Esophagus squamous epithelium (tissue), 5 donors: Measurements from ENCODE around the gene SVBP. TPM values are rescaled to one million over a fixed set of nuclear protein-coding genes. Genes with fewer than 3 reads are reported as not detected.

Experiments used
- DNase-seq: peaks from one replicate; lab custom pipeline; 2025; lab: John Stamatoyannopoulos, UW
- H3K27ac ChIP-seq, 4 donors: fragments of 200-600 bp; sonication (generic); one replicate each; pipeline ENCODE4 v1.5.1; 2016 to 2019; ENCODE audit warnings: mild to moderate bottlenecking in 1 of 4
- H3K27me3 ChIP-seq, 4 donors: fragments of 200-600 bp; sonication (generic); 1 replicate in 3 of 4; 2 replicates in 1 of 4; pipeline versions ENCODE4 v1.5.1 to v1.6.0; 2017 to 2021; ENCODE audit warnings: antibody characterized with exemption in 1 of 4
- H3K36me3 ChIP-seq, 3 donors: fragments of 200-600 bp; sonication (generic); one replicate each; pipeline ENCODE4 v1.5.1; 2016 to 2019
- H3K4me1 ChIP-seq, 3 donors: fragments of 200-600 bp; sonication (generic); one replicate each; pipeline ENCODE4 v1.5.1; 2017 to 2019
- H3K4me3 ChIP-seq, 4 donors: fragments of 200-600 bp; sonication (generic); 1 replicate in 3 of 4; 2 replicates in 1 of 4; pipeline ENCODE4 v1.5.1; 2016 to 2019; ENCODE audit warnings: mild to moderate bottlenecking in 2 of 4, moderate library complexity in 1 of 4
- H3K9me3 ChIP-seq, 3 donors: fragments of 200-600 bp; sonication (generic); one replicate each; pipeline ENCODE4 v1.5.1; 2016 to 2019
- CTCF ChIP-seq, 6 experiments: fragments of 450-650 bp in 4 of 6; fragments of 200-600 bp in 2 of 6; sonication (generic) in 2 of 6; IDR thresholded peaks; one replicate each; pipeline ENCODE4 v1.5.1; 2016 to 2019; ENCODE audit warnings: antibody characterized with exemption in 6 of 6, mild to moderate bottlenecking in 4 of 6, moderate library complexity in 4 of 6
- POLR2A ChIP-seq, 4 donors: fragments of 450-650 bp; IDR thresholded peaks; one replicate each; pipeline ENCODE4 v1.6.1; 2017; ENCODE audit warnings: antibody characterized with exemption in 4 of 4, mild to moderate bottlenecking in 4 of 4, moderate library complexity in 3 of 4
- WGBS, 2 donors: methylation state at CpG; one replicate each; pipeline ENCODE4 v1.1.5; 2018; 5-methylcytosine and 5-hydroxymethylcytosine counted together
- intact Hi-C: fragments of 100-400 bp; cut with DNase I; formaldehyde crosslinking; loops from one replicate; pipeline ENCODE4 v1.15.0; 2022
- total RNA-seq, 4 donors: library from RNA; depleted of rRNA; stranded (reverse); fragments of >200 nt; gene quantifications; one replicate each; pipeline ENCODE4 v1.1.0, GENCODE V29; 2016
- donor health status: DM: yes; HTN: yes; CAD: no.

SVBP gene
- total RNA-seq, 4 donors from 2014 or later, result 5.8 to 18.3 (median 14.2) TPM

GRCh38 chr1:42822800-42823392 is 5.7 kb upstream of the SVBP start:
- H3K9me3 ChIP-seq, result no peaks in the 10 kb centered on the region
- WGBS, 2 donors, result 42 to 47% methylated on average over 2 of the region's 2 CpGs
- H3K4me1 ChIP-seq, result peaks cover 0 to 24% (median under 1%) of the 10 kb centered on the region in 3 donors
- TF ChIP-seq CTCF (IDR thresholded peaks at IDR 0.05) (no peak), POLR2A (IDR thresholded peaks at IDR 0.05) (no peak)
- peak overlapping the region in 1 of 4 donors; percentile 22 for H3K27ac ChIP-seq
- peaks cover 0 to 5% (median 0%) of the 10 kb centered on the region in 3 donors for H3K36me3 ChIP-seq
- no peak overlapping the region for H3K4me3 ChIP-seq
- intact Hi-C loops, result no loop called here
- DNase-seq, result no peak
- H3K27me3 ChIP-seq, result no peaks in the 10 kb centered on the region

- intact Hi-C loops, result no loop called here
- 90 to 94% methylated on average over 2 of the region's 2 CpGs for WGBS, 2 donors
- TF ChIP-seq POLR2A (IDR thresholded peaks at IDR 0.05), result no peak
- no peak for TF ChIP-seq CTCF (IDR thresholded peaks at IDR 0.05)
Observed at GRCh38 chr1:42821690-42822089, 4.5 kb upstream of the SVBP start.

GRCh38 chr1:42820813-42821212 is 3.6 kb upstream of the SVBP start:
- DNase-seq, result no peak

More at GRCh38 chr1:42821690-42822089, 4.5 kb upstream of the SVBP start:
- H3K4me1 ChIP-seq, result peaks cover under 1 to 31% (median 6%) of the 10 kb centered on the region in 3 donors
- no peak for DNase-seq
- H3K27me3 ChIP-seq, result no peaks in the 10 kb centered on the region
- H3K4me3 ChIP-seq, result no peak overlapping the region
- no peak overlapping the region for H3K27ac ChIP-seq
- no peaks in the 10 kb centered on the region for H3K9me3 ChIP-seq
- no peaks in the 10 kb centered on the region for H3K36me3 ChIP-seq

GRCh38 chr1:42817976-42818375 is 779 bp upstream of the SVBP start:
- Histone ChIP-seq H3K36me3 (peaks cover 0 to 11% (median 0%) of the 10 kb centered on the region in 3 donors), H3K9me3 (no peaks in the 10 kb centered on the region), H3K27ac (no peak overlapping the region), H3K27me3 (no peaks in the 10 kb centered on the region), H3K4me3 (peak overlapping the region in 1 of 4 donors; percentile 88), H3K4me1 (peaks cover 10 to 40% (median 13%) of the 10 kb centered on the region in 3 donors)
- intact Hi-C loops, result no loop called here
- TF ChIP-seq POLR2A (IDR thresholded peaks at IDR 0.05) (no peak), CTCF (IDR thresholded peaks at IDR 0.05) (no peak)
- WGBS, 2 donors, result 98% methylated on average over 3 of the region's 3 CpGs
- DNase-seq, result no peak

More at GRCh38 chr1:42820813-42821212, 3.6 kb upstream of the SVBP start:
- WGBS, 2 donors, result 64 to 67% methylated on average over 1 of the region's 1 CpG
- no peak overlapping the region for H3K4me3 ChIP-seq
- TF ChIP-seq POLR2A (IDR thresholded peaks at IDR 0.05) (no peak), CTCF (IDR thresholded peaks at IDR 0.05) (no peak)
- intact Hi-C loops, result no loop called here
- H3K4me1 ChIP-seq, result peaks cover 9 to 39% (median 11%) of the 10 kb centered on the region in 3 donors
- H3K27me3 ChIP-seq, result no peaks in the 10 kb centered on the region
- H3K36me3 ChIP-seq, result no peaks in the 10 kb centered on the region
- no peaks in the 10 kb centered on the region for H3K9me3 ChIP-seq
- H3K27ac ChIP-seq, result no peak overlapping the region

GRCh38 chr1:42817440-42817767 is 207 bp upstream of the SVBP start:
- peak overlapping the region in 3 of 4 donors; percentile 98 to 99 (median 99) for H3K27ac ChIP-seq
- peaks cover 0 to 11% (median 0%) of the 10 kb centered on the region in 3 donors for H3K36me3 ChIP-seq
- no peaks in the 10 kb centered on the region for H3K9me3 ChIP-seq
- peaks cover 10 to 34% (median 13%) of the 10 kb centered on the region in 3 donors for H3K4me1 ChIP-seq
- H3K27me3 ChIP-seq, result no peaks in the 10 kb centered on the region
- TF ChIP-seq POLR2A (IDR thresholded peaks at IDR 0.05) (no peak), CTCF (IDR thresholded peaks at IDR 0.05) (no peak)
- no peak for DNase-seq
- WGBS, 2 donors, result 0 to 1% methylated on average over 9 to 13 of the region's 13 CpGs
- intact Hi-C loops, result no loop called here
- H3K4me3 ChIP-seq, result peak overlapping the region; percentile 68 to 88 (median 76)
